Astrocyte (in vitro differentiated cells and primary cell): Measurements from ENCODE around the gene ANO7. TPM values are rescaled to one million over a fixed set of nuclear protein-coding genes. Genes with fewer than 3 reads are reported as not detected.
A peak's percentile ranks its signal among the peaks of the same experiment; 100 is the strongest.

Experiments used
- DNase-seq: peaks from one replicate; pipeline ENCODE4 v3.0.0-alpha.2; 2010; ENCODE audit warnings: low read depth
- FAIRE-seq: peaks from 2 replicates; lab custom pipeline; 2011; peaks lifted over from hg19 to GRCh38; lab: Jason Lieb, UNC
- H2AFZ ChIP-seq: 2 replicates; pipeline ENCODE4 v1.6.0; 2012; ENCODE audit warnings: low read depth, low read length, inconsistent platforms
- H3K27ac ChIP-seq: 2 replicates; pipeline ENCODE4 v1.5.1; 2011; ENCODE audit warnings: low read depth, low read length, inconsistent platforms
- H3K27me3 ChIP-seq: 2 replicates; pipeline ENCODE4 v1.6.0; 2011; ENCODE audit warnings: low read length, inconsistent platforms; ENCODE audit not compliant: insufficient read depth
- H3K36me3 ChIP-seq: 2 replicates; pipeline ENCODE4 v1.5.1; 2011; ENCODE audit warnings: low read length, inconsistent platforms; ENCODE audit not compliant: insufficient read depth
- H3K4me1 ChIP-seq: 2 replicates; pipeline ENCODE4 v1.5.1; 2011; ENCODE audit warnings: low read length, inconsistent platforms; ENCODE audit not compliant: insufficient read depth
- H3K4me2 ChIP-seq: 2 replicates; pipeline ENCODE4 v1.6.0; 2012; ENCODE audit warnings: low read length, inconsistent platforms
- H3K4me3 ChIP-seq: 2 replicates; pipeline ENCODE4 v1.5.1; 2011; ENCODE audit warnings: low read depth, mild to moderate bottlenecking, low read length, inconsistent platforms; ENCODE audit not compliant: insufficient read depth
- H3K79me2 ChIP-seq: 2 replicates; pipeline ENCODE4 v1.6.0; 2012; ENCODE audit warnings: mild to moderate bottlenecking, low read length, inconsistent platforms; ENCODE audit not compliant: insufficient read depth
- H3K9ac ChIP-seq: 2 replicates; pipeline ENCODE4 v1.6.0; 2012; ENCODE audit warnings: mild to moderate bottlenecking, low read length, inconsistent platforms
- H3K9me3 ChIP-seq: 2 replicates; pipeline ENCODE4 v1.5.1; 2012; ENCODE audit warnings: low read depth, mild to moderate bottlenecking, low read length, inconsistent platforms; ENCODE audit not compliant: insufficient read depth
- H4K20me1 ChIP-seq: 2 replicates; pipeline ENCODE4 v1.6.0; 2012; ENCODE audit warnings: low read length, inconsistent platforms; ENCODE audit not compliant: insufficient read depth
- H3K27ac Mint-ChIP-seq: one replicate; pipeline ENCODE4 v1.8.0; 2021; ENCODE audit warnings: mild to moderate bottlenecking, mixed read lengths; ENCODE audit not compliant: unreplicated experiment
- H3K27me3 Mint-ChIP-seq: one replicate; pipeline ENCODE4 v1.8.0; 2021; ENCODE audit warnings: low read depth, mixed read lengths; ENCODE audit not compliant: unreplicated experiment
- H3K36me3 Mint-ChIP-seq: one replicate; pipeline ENCODE4 v1.8.0; 2021; ENCODE audit warnings: low read depth, mixed read lengths; ENCODE audit not compliant: unreplicated experiment
- H3K4me1 Mint-ChIP-seq: one replicate; pipeline ENCODE4 v1.8.0; 2021; ENCODE audit warnings: low read depth, mixed read lengths; ENCODE audit not compliant: unreplicated experiment
- H3K4me3 Mint-ChIP-seq: one replicate; pipeline ENCODE4 v1.8.0; 2021; ENCODE audit warnings: mild to moderate bottlenecking, moderate library complexity, mixed read lengths; ENCODE audit not compliant: unreplicated experiment
- H3K9me3 Mint-ChIP-seq: one replicate; pipeline ENCODE4 v1.8.0; 2021; ENCODE audit warnings: mild to moderate bottlenecking, mixed read lengths; ENCODE audit not compliant: unreplicated experiment
- CTCF ChIP-seq: IDR thresholded peaks from 2 replicates; pipeline ENCODE4 v1.5.1; 2011; ENCODE audit warnings: low read depth, mild to moderate bottlenecking, inconsistent platforms, low read length, moderate library complexity; ENCODE audit not compliant: insufficient read depth
- EZH2 ChIP-seq: IDR thresholded peaks from 2 replicates; pipeline ENCODE4 v1.6.1; 2012; ENCODE audit warnings: mild to moderate bottlenecking, low read length, inconsistent platforms; ENCODE audit not compliant: insufficient read depth
- total RNA-seq: library from RNA; stranded (reverse); gene quantifications from 2 replicates; pipeline ENCODE4 v1.2.1, GENCODE V29; 2021

The ANO7 gene
- total RNA-seq, 1 donor from 2014 or later, result 7.1 TPM

DNA sequence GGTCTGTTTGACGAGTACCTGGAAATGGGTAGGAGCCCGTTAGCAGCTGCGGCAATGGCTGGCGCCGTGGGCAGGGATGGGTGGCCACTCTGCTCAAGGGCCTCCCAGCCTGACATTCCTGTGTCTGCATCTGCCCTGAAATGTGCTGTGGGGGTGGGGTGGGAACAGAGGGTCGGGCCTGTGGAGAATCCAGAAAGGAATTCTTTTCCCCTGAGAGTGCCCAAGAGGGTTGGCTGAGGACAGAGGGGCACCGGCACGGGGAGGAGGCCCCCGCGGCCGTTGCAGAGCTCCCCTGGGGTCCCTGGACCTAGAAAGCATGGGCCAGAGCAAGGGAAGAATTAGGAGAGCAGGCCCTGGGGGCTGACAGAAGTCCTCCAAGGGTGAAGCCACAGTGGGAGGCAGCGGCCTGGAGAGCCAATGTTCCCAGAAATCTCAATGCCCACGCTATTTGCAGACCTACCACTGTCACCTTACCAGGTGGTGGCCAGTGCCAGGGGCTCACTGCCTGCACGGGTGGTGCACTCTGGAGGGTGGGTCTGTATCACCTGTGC, 27.8 kb downstream of the ANO7 start:
- Mint-ChIP-seq H3K27me3 (peaks cover 18% of the 10 kb centered on the region), H3K4me1 (peaks cover 4% of the 10 kb centered on the region), H3K9me3 (no peaks in the 10 kb centered on the region), H3K4me3 (peak overlapping the region; percentile 62), H3K36me3 (no peaks in the 10 kb centered on the region), H3K27ac (peak overlapping the region; percentile 85)
- FAIRE-seq (no peak), DNase-seq (no peak)
- Histone ChIP-seq H3K9me3 (no peaks in the 10 kb centered on the region), H3K27me3 (peaks cover 5% of the 10 kb centered on the region), H3K36me3 (no peaks in the 10 kb centered on the region), H3K4me3 (no peak overlapping the region), H3K79me2 (no peaks in the 10 kb centered on the region), H2AFZ (no peak overlapping the region), H3K4me1 (no peaks in the 10 kb centered on the region), H3K27ac (no peak overlapping the region), H3K9ac (no peak overlapping the region), H4K20me1 (no peaks in the 10 kb centered on the region), H3K4me2 (no peak overlapping the region)
- TF ChIP-seq CTCF (no peak), EZH2 (no peak)

DNA sequence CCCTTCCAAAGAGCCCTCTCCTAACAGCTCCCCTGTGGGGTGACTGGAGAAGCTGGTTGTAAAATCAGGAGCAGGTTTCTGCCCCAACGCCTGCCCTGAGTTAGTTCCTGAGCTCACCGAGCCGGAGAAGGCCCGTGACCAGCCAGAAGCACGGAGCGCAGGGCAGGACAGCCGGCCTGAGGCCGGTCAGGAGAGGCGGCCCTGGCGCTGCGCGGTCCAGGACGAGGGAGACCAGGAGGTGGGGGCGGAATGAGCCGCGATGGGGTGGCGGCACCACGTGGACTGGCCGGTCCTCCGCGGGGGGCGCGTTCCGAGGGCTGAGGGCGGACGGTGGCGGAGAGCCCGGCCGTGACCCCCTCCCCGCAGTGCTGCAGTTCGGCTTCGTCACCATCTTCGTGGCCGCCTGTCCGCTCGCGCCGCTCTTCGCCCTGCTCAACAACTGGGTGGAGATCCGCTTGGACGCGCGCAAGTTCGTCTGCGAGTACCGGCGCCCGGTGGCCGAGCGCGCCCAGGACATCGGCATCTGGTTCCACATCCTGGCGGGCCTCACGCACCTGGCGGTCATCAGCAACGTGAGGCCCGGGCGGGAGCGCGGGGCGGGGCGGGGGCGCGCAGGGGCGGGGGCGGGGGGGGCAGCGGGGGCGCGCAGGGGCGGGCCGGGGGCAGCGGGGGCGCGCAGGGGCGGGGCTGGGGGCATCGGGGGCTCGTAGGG, 29.0 kb downstream of the ANO7 start:
- no peaks in the 10 kb centered on the region for H3K36me3 ChIP-seq
- H3K36me3 Mint-ChIP-seq, result no peaks in the 10 kb centered on the region
- peak overlapping the region; percentile 92 for H2AFZ ChIP-seq
- H3K4me2 ChIP-seq, result peak overlapping the region; percentile 79
- H3K27me3 ChIP-seq, result peaks cover 2% of the 10 kb centered on the region
- H4K20me1 ChIP-seq, result no peaks in the 10 kb centered on the region
- no peaks in the 10 kb centered on the region for H3K9me3 ChIP-seq
- no peaks in the 10 kb centered on the region for H3K9me3 Mint-ChIP-seq
- peak overlapping the region; percentile 12 for H3K27ac ChIP-seq
- H3K4me3 ChIP-seq, result peak overlapping the region; percentile 51
- peak overlapping the region; percentile 67 for H3K9ac ChIP-seq
- peak; percentile 66 for DNase-seq
- TF ChIP-seq CTCF (no peak), EZH2 (no peak)
- no peak for FAIRE-seq
- H3K79me2 ChIP-seq, result no peaks in the 10 kb centered on the region
- H3K4me1 ChIP-seq, result no peaks in the 10 kb centered on the region
- peak overlapping the region; percentile 74 for H3K4me3 Mint-ChIP-seq
- peaks cover 11% of the 10 kb centered on the region for H3K27me3 Mint-ChIP-seq
- H3K27ac Mint-ChIP-seq, result peak overlapping the region; percentile 77
- H3K4me1 Mint-ChIP-seq, result peaks cover 3% of the 10 kb centered on the region
